OCI-LY3 (cell line): ENCODE results near the gene RSPH9.
"Not testable (repeated sequence)": the region's sequence is repeated elsewhere in the genome, so short reads cannot be mapped to it uniquely, and the experiment has no call there.

Experiments
- CTCF ChIP-seq: fragments of 200-600, 300-600 bp; sonication (generic); IDR thresholded peaks from 2 replicates; pipeline ENCODE4 v1.5.1; 2014; ENCODE audit warnings: antibody characterized with exemption, low read length, low read depth
- EZH2phosphoT487 ChIP-seq: fragments of 200-600 bp; shearing (Covaris generic); IDR thresholded peaks from 2 replicates; pipeline ENCODE4 v1.6.1; 2018; ENCODE audit warnings: antibody characterized with exemption, mixed run types, low read depth

DNA sequence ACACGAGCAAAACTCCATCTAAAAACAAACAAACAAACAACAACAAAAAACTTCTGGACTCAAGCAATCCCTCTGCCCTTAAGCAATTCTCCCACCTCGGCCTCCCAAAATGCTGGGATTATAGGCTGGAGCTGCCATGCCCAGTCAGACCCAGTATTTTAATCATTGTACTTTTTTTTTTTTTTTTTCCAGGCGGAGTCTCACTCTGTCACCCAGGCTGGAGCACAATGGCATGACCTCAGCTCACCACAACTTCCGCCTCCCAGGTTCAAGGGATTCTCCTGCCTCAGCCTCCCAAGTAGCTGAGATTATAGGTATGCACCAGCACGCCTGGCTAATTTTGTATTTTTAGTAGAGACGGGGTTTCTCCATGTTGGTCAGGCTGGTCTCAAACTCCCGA lies 11.8 kb upstream of the RSPH9 start:
- TF ChIP-seq CTCF, EZH2phosphoT487: not testable (repeated sequence)
